Central memory CD4-positive, alpha-beta T cell (primary cell): ENCODE data around the gene CFLAR.
"Not testable (repeated sequence)": the region's sequence is repeated elsewhere in the genome, so short reads cannot be mapped to it uniquely, and the experiment has no call there.

Source experiments
- DNase-seq: peaks from one replicate; pipeline ENCODE4 v3.0.0; 2022
- total RNA-seq, 3 experiments: gene quantifications; one replicate each; lab custom pipeline; 2026; lab: John Stamatoyannopoulos, UW

The CFLAR gene
- total RNA-seq, result 413 to 670 (median 417) reads per million in 3 experiments

DNA sequence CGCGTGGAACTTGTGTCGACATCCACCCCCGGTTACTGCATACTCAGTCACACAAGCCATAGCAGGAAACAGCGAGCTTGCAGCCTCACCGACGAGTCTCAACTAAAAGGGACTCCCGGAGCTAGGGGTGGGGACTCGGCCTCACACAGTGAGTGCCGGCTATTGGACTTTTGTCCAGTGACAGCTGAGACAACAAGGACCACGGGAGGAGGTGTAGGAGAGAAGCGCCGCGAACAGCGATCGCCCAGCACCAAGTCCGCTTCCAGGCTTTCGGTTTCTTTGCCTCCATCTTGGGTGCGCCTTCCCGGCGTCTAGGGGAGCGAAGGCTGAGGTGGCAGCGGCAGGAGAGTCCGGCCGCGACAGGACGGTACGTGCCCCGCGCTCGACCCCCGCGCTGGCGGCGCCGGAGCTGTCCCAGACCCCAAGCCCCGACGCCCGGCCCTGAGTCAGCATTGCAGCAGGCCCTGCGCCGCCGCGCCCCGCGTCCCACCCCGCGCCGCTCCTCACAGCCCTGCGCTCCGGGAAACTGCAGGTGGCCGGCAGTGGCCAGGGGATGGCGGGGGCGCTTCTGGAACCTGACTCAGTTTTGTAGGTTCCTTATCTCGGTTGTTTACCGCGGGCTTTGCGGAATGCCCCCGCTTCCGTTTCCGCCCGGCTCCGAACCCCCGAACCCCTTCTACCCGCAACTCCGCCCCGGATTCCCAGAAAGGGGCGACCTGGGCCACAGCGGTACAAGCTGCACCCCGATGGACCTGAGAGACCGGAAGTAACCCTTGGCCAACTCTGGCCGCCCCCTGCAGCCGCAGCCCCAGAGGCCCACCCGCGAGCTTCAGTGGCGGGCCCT is at the start of gene CFLAR:
Gene CFLAR, plus strand, starts transcription at position 50 of the 844 bp plus-strand sequence. CDS start 13,702 bp downstream, outside the sequence.
- DNase-seq, result peak; percentile 83

- DNase-seq, result no peak
These were observed 45.0 kb upstream of the CFLAR start for GRCh38 chr2:201070948-201071478.

GRCh38 chr2:201071479-201072200 is 44.3 kb upstream of the CFLAR start, which contains the start of the genes HYCC2 and NDUFB3:
Gene HYCC2, minus strand, starts transcription at chr2:201071671. Its CDS starts 47,662 bp downstream, at chr2:201024009.
Gene NDUFB3, plus strand, starts transcription at chr2:201072001. Its CDS starts 6,882 bp downstream, at chr2:201078883.
- peak; percentile 94 for DNase-seq

DNA sequence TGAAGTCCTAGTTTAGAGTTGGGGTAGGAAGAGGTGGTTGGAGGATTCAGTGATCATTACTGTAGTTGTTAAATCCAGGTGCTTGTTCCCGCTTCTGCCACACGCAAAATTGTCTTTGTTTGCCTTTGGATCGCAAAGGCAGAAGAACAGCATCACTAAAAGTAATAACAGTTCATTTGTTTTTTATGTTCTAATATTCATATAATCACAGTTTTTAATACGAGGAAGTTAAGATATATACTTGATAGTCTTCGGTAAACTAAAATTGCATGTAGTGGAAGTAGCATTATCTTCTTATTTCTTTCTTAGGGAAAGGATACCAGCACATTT is 43.8 kb upstream of the CFLAR start:
- no peak for DNase-seq

- no peak for DNase-seq
These were observed 42.9 kb upstream of the CFLAR start for GRCh38 chr2:201073071-201073470.

DNA sequence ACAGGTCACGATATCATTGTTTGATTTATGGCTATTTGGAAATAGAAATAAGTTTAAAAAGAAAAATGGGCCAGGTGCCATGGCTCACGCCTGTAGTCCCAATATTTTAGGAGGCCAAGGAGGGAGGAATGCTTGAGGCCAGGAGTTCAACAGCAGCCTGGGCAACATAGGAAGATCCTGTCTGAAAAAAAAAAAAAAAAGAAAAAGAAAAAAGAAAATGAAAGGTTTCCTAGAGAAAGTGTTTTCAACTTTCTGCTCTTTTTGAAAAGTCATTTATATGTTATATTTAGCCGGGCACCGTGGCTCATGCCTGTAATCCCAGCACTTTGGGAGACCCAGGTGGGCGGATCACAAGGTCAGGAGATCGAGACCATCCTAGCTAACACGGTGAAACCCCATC is 41.0 kb upstream of the CFLAR start:
- no peak for DNase-seq

GRCh38 chr2:201084863-201085262 is 31.1 kb upstream of the CFLAR start:
- no peak for DNase-seq

DNA sequence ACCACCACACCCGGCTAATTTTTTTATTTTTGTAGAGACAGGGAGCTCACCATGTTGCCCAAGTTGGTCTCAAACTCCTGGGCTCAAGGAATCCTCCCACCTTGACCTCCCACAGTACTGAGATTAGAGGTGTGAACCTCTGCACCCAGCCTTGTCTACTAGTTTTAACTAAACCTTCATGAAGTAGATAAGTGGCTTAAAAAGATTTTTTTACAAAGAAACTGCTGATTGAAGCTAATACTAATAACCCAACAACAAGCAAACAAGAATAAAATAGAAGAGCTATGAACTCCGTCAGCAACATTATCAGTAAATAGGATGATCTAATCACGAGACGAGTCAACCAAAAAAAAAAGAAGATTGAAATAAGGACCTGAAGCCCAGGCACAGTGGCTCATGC is 25.4 kb upstream of the CFLAR start:
- DNase-seq, result no peak

- DNase-seq, result no peak
These were observed 22.4 kb upstream of the CFLAR start for GRCh38 chr2:201093573-201093972.

DNA sequence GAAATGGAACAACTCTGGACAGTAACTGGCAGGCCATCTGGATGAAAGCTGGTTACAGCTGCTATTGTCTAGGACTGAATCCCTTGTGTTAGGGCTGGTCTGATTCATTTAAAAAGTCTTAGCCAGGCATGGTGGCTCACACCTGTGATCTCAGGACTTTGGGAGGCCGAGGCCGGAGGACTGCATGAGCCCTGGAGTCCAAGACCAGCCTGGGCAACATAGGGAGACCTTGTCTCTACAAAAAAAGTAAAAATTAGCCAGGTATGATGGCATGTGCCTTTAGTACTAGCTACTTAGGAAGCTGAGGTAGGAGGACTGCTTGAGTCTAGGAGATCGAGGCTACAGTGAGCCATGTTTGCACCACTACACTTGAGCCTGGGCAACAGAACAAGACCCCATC is 15.5 kb upstream of the CFLAR start:
- no peak for DNase-seq

DNA sequence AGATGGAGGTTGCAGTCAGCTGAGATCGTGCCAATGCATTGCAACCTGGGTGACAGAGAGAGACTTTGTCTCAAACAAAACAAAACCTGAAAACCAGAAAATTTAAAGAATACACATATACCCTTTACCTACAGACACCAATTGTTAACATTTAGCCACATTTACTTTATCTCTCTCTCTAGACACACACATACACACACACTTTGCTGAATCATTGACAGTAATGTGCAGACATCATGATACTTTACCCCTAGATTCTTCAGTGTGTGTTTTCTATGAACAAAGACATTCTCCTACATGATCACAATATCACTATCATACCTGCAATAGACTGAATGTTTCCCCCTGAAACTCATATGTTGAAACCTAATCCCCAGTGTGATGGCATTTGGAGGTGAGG is 10.2 kb upstream of the CFLAR start:
- no peak for DNase-seq

DNA sequence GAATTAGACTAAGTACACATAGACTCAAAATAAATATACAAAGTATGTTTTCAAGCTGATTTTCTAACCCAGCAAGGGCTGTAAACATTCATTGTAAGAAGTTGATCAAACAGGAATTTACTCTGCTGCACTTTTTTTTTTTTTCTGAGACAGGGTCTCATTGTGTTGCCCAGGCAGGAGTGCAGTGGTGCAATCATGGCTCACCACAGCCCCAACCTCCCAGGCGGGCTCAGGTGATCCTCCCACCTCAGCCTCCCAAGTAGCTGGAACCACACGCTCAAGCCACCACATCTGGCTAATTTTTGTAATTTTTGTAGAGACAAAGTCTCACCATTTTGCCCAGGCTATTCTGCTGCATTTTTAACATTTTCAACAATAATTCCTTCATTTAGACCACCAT is 8.3 kb upstream of the CFLAR start:
- DNase-seq, result no peak

DNA sequence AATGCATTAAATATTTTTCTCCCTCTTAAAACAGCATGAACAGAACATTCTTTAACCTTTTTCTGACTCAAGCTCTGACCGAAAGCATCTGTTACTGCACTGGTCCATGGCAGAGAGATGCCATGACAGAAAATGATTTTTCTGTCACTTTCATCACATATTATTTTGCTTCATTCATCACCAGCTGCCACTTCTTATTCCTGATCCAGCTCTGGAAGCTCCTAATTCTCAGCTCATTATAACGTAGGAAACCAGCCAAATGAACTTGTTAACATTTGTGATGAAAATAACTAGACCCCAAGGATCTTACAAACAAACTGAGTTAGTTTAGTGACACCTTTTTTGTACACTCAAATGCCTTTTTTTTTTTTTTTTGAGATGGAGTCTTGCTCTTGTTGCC is 7.6 kb upstream of the CFLAR start:
- DNase-seq, result no peak

GRCh38 chr2:201109186-201109585 is 6.8 kb upstream of the CFLAR start:
- no peak for DNase-seq

DNA sequence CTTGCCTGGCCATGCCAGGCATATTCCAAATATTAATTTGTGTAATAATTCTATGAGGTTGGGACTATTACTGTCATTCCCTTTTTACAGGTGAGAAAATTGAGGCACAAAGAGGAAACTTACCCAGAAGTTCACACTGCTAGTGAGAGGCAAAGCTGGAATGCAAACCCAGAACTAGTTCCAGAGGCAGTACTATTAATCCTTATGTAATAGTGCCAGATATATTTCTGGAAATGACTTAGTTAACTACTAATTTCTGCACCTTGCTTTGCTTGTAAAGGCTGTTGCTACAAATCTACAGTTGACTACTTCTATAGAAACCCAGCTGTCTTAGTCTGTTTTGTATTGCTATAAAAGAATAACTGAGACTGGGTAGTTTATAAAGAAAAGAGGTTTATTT is 5.3 kb upstream of the CFLAR start:
- DNase-seq, result no peak

DNA sequence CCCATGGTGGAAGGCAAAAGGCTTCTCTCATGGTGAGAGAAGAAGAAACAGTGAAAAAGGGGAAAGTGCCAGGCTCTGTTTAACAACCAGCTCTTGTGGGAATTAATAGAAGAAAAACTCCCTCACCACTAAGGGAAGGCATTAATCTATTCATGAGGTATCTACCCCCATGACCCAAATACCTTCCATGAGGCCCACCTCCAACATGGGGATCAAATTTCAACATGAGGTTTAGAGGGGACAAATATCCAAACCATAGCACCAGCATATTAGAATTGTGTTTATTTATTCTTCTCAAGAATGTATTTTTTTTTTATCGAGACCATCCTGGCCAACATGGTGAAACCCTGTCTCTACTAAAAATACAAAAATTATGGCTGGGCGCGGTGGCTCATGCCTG is 4.9 kb upstream of the CFLAR start:
- DNase-seq, result no peak

DNA sequence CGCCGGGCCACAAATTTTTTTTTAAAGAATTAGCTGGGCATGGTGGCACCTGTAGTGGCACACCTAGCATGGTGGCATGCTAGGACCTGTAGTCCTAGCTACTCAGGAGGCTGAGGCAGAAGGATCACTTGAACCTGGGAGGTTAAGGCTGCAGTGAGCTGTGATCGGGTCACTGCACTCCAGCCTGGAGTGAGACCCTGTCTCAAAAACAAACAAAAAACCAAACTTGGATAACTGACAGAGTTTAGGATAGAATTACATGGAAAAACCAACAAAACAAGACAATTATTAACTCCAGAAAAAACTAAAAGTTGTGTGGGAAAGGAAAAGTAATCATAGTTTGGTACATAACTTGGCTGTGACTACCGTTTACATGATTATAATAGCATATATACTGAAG is 1.6 kb upstream of the CFLAR start:
- DNase-seq, result no peak

DNA sequence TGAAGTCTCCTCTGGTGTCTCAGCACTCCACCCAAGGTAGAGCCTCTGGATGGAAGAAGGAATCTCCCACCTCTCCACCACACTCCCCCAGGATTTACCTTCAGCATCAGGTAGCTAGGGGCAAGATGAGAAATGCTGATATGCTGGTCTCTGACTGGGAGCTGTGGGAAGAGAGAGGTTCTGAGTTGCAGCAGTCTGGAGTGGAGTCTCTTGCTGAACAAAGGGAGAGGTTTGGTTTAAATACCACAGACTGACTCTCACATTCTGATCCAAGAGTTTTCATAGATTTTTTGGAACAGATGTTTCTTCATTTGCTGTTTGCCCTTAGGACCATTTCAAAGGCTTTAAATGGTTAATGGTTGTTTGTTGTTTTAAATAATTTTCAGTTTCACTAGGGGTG is 1.1 kb upstream of the CFLAR start:
- no peak for DNase-seq

- peak; percentile 70 for DNase-seq
These were observed 1.2 kb downstream of the CFLAR start for GRCh38 chr2:201116959-201117734.

GRCh38 chr2:201117735-201118094 is 1.8 kb downstream of the CFLAR start:
- DNase-seq, result not testable (repeated sequence)

DNA sequence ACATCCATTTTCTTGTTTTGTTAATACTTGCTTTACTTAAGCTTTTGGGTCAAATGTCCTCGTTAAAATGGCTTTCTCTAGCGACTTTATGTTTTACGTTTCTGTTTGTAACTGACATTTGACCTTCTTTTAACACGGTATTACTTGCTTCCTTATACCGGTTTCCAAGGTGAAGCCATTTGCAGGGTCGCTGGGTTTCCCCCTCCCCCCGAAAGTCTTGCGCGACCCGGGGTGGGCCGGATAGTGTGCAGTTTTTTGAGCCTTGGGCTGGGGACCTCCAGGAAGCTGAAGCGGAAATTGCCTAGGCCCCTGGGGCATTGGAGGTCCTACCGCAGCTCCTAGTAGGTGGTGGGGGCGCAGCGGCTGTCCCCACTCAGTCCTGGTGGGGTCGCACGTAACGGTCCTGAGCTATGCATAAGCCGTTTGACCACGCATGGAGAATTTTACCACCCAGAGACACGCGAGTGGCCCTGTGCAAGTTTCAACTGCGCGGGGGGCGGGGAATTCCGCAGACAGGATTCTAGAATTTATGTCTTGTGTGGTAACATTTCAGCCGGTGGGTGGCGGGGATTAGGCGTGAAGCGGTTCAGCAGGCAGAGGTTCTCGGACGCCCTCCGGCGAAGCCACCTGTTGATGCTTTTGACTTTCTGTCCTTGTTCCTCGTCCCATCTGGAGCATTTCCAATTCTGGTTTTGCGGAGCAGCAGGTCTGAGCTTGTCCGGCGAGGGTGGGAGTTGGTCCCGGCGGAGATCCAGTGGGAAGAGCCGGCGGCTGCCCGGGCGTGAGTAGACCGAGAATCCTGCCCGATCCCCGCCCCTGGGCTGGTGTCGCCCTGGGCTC is 2.4 kb downstream of the CFLAR start:
- DNase-seq, result peak; percentile 80
